OCI-LY7 (cell line): ENCODE data around the gene MAZ.

Experiments used
- CTCF ChIP-seq: fragments of 200-600 bp; sonication (generic); conservative IDR thresholded peaks from 2 replicates; pipeline ENCODE4 v1.5.1; 2014; ENCODE audit warnings: mild to moderate bottlenecking, antibody characterized with exemption, low read length, moderate library complexity, mixed read lengths
- EZH2phosphoT487 ChIP-seq: fragments of 200-600 bp; sonication (generic); IDR thresholded peaks from 2 replicates; pipeline ENCODE4 v1.6.1; 2018; ENCODE audit warnings: low read depth, borderline replicate concordance, mild to moderate bottlenecking, mixed run types, antibody characterized with exemption, low read length, moderate library complexity, mixed read lengths

DNA sequence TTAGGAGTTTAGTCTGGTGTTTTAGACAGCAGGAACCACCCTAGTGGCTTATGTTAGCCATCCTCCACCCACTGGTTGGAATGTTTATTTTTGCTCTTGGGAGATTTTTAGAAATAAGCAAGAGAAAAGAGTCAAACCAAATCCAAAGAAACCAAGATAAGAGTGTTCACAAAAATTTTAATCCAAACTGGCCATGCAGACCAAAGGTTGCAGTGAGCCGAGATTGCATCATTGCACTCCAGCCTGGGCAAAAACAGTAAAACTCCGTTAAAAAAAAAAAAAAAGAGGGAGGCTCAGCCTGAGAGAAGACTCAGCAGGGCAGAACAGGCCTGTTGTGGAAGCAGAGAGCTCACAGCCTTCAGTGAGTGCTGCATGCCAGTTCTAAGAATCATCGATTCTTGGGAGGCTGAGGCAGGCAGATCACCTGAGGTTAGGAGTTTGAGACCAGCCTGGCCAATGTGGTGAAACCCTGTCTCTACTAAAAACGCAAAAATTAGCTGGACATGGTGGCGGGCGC lies 48.3 kb upstream of the MAZ start:
- TF ChIP-seq CTCF (no peak), EZH2phosphoT487 (no peak)
